Fibroblast of lung (primary cell): ENCODE data around the gene CMTR1.

Experiments
- CTCF ChIP-seq, 2 donors: IDR thresholded peaks in 1 of 2; conservative IDR thresholded peaks in 1 of 2; 1 replicate in 1 of 2; 2 replicates in 1 of 2; pipeline ENCODE4 v1.5.1; 2011 to 2012; ENCODE audit warnings: low read length in 2 of 2, control low read depth in 1 of 2, inconsistent platforms in 1 of 2, low read depth in 1 of 2, mild to moderate bottlenecking in 1 of 2
- EZH2 ChIP-seq: IDR thresholded peaks from 2 replicates; pipeline ENCODE4 v1.5.1; 2012; ENCODE audit warnings: low read length, control low read depth, mild to moderate bottlenecking; ENCODE audit errors: missing control alignments

- TF ChIP-seq CTCF (conservative IDR thresholded peaks at IDR 0.05 in 1 of 2, IDR thresholded peaks at IDR 0.05 in 1 of 2; ENCODE audit: low read depth in 1 of 2, low read length in 2 of 2) (no peak), EZH2 (no peak)
Measured at GRCh38 chr6:37518116-37518515, 85.1 kb downstream of the CMTR1 start.
